Measurements from ENCODE around the gene LSAMP. TPM values are rescaled to one million over a fixed set of nuclear protein-coding genes. Genes with fewer than 3 reads are reported as not detected.

LSAMP gene
- total and polyA plus RNA-seq, 9 of the 15 experiments (the other 6 are each of a cell fraction or from before 2014, with no cell fraction given): 0.09 to 0.11 TPM; not detected in 7

DNA sequence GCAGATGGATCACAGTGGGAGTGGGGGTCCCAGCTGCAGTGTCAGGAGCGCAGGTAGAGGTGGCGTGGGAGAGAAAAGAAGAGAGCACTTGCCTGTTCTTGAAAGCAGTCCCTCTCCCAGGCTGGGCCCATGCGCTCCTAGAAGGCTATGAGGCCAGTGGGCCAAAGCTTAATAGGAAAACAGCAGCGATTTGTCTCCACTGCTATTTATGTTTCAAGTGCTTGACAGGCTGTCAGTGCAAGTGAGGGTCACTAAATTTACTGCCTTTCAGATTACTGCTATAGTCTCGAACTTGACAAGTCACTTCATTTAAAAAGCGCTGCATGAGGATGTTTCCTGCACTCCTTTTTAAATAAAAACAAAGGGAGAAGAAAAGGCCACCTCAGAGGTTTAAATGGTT lies 582.4 kb downstream of the LSAMP start:
- Histone ChIP-seq H3K9me1 (ENCODE audit: control insufficient read depth, insufficient read depth, low read length) (no peaks in the 10 kb centered on the region), H2AFZ (ENCODE audit: low read depth, low read length) (no peak overlapping the region), H3K9ac (ENCODE audit: insufficient read depth in 1 of 2, low read depth in 2 of 2, low read length in 2 of 2) (no peak overlapping the region), H4K20me1 (replicated peaks; ENCODE audit: control insufficient read depth, insufficient read depth, low read length) (no peaks in the 10 kb centered on the region), H3K36me3 (ENCODE audit: control insufficient read depth, insufficient read depth, low read length) (no peaks in the 10 kb centered on the region), H3K4me3 (no peak overlapping the region), H3K4me1 (replicated peaks in 1 of 2; ENCODE audit: control insufficient read depth in 2 of 2, insufficient read depth in 2 of 2, low read length in 2 of 2) (no peaks in the 10 kb centered on the region), H3K4me2 (ENCODE audit: insufficient read depth, low read length) (no peak overlapping the region), H3K79me2 (ENCODE audit: control insufficient read depth, insufficient read depth, low read length) (no peaks in the 10 kb centered on the region), H3K9me3 (replicated peaks; ENCODE audit: control insufficient read depth, insufficient read depth, low read depth, low read length) (no peaks in the 10 kb centered on the region), H3K27me3 (ENCODE audit: control insufficient read depth in 2 of 2, insufficient read depth in 2 of 2, low read length in 2 of 2) (no peaks in the 10 kb centered on the region; a peak in 1 of 5 replicates), H3K27ac (ENCODE audit: extremely low read depth, low read depth, low read length) (no peak overlapping the region)
- no TSS peak for BruUV-seq (replicated peaks)
- WGBS (ENCODE audit: insufficient coverage, low coverage, missing lambda C conversion rate): 0% methylated on average over 6 of the region's 6 CpGs
- TF ChIP-seq PTBP1 (IDR thresholded peaks at IDR 0.05; ENCODE audit: low read depth, low read length) (no peak), SREBF2 (CRISPR knock-in tag; IDR thresholded peaks at IDR 0.05) (no peak), SETDB1 (IDR thresholded peaks at IDR 0.05; ENCODE audit: low read length) (no peak), ZNF324 (CRISPR knock-in tag; IDR thresholded peaks at IDR 0.05) (no peak), POLR2B (IDR thresholded peaks at IDR 0.05; ENCODE audit: low read depth, partially characterized antibody) (no peak)
- TF ChIP-seq, protein P1, sequence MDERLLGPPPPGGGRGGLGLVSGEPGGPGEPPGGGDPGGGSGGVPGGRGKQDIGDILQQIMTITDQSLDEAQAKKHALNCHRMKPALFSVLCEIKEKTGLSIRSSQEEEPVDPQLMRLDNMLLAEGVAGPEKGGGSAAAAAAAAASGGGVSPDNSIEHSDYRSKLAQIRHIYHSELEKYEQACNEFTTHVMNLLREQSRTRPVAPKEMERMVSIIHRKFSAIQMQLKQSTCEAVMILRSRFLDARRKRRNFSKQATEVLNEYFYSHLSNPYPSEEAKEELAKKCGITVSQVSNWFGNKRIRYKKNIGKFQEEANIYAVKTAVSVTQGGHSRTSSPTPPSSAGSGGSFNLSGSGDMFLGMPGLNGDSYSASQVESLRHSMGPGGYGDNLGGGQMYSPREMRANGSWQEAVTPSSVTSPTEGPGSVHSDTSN (CRISPR knock-in tag; IDR thresholded peaks at IDR 0.05; ENCODE audit: low read depth): no peak
- TF ChIP-seq, protein P1 (tag; conservative IDR thresholded peaks at IDR 0.05; ENCODE audit: low read depth): 0 out of 2 replicates have a peak, but pooled peaks have one; percentile 39
- TF ChIP-seq, protein P2, sequence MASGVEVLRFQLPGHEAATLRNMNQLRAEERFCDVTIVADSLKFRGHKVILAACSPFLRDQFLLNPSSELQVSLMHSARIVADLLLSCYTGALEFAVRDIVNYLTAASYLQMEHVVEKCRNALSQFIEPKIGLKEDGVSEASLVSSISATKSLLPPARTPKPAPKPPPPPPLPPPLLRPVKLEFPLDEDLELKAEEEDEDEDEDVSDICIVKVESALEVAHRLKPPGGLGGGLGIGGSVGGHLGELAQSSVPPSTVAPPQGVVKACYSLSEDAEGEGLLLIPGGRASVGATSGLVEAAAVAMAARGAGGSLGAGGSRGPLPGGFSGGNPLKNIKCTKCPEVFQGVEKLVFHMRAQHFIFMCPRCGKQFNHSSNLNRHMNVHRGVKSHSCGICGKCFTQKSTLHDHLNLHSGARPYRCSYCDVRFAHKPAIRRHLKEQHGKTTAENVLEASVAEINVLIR (CRISPR knock-in tag; IDR thresholded peaks at IDR 0.05): no peak
- TF ChIP-seq, protein P3, sequence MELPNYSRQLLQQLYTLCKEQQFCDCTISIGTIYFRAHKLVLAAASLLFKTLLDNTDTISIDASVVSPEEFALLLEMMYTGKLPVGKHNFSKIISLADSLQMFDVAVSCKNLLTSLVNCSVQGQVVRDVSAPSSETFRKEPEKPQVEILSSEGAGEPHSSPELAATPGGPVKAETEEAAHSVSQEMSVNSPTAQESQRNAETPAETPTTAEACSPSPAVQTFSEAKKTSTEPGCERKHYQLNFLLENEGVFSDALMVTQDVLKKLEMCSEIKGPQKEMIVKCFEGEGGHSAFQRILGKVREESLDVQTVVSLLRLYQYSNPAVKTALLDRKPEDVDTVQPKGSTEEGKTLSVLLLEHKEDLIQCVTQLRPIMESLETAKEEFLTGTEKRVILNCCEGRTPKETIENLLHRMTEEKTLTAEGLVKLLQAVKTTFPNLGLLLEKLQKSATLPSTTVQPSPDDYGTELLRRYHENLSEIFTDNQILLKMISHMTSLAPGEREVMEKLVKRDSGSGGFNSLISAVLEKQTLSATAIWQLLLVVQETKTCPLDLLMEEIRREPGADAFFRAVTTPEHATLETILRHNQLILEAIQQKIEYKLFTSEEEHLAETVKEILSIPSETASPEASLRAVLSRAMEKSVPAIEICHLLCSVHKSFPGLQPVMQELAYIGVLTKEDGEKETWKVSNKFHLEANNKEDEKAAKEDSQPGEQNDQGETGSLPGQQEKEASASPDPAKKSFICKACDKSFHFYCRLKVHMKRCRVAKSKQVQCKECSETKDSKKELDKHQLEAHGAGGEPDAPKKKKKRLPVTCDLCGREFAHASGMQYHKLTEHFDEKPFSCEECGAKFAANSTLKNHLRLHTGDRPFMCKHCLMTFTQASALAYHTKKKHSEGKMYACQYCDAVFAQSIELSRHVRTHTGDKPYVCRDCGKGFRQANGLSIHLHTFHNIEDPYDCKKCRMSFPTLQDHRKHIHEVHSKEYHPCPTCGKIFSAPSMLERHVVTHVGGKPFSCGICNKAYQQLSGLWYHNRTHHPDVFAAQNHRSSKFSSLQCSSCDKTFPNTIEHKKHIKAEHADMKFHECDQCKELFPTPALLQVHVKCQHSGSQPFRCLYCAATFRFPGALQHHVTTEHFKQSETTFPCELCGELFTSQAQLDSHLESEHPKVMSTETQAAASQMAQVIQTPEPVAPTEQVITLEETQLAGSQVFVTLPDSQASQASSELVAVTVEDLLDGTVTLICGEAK (IDR thresholded peaks at IDR 0.05): no peak
- TF ChIP-seq, protein P3 (CRISPR knock-in tag; IDR thresholded peaks at IDR 0.05): no peak
- DNase-seq (ENCODE audit: extremely low read depth in 1 of 4, low spot score in 3 of 4) (no peak), ATAC-seq (no peak), FAIRE-seq (no peak)
- in situ Hi-C loops (cut with MboI) (no loop called here), intact Hi-C loops (cut with micrococcal nuclease) (no loop called here)
- CTCF ChIA-PET (ENCODE audit: low intra/inter-chr PET ratio): no interaction called here
- POLR2A ChIA-PET: interaction anchor here (0.9 kb wide), 1 partner anchor 43 kb away, joined by 3 read pairs; no protein-coding TSS in a partner anchor
